ENCODE measurements around the gene FAM177B.

FAM177B gene

GRCh38 chr1:222716393-222716792 is 20.6 kb upstream of the FAM177B start:
- TF ChIP-seq, protein P1, sequence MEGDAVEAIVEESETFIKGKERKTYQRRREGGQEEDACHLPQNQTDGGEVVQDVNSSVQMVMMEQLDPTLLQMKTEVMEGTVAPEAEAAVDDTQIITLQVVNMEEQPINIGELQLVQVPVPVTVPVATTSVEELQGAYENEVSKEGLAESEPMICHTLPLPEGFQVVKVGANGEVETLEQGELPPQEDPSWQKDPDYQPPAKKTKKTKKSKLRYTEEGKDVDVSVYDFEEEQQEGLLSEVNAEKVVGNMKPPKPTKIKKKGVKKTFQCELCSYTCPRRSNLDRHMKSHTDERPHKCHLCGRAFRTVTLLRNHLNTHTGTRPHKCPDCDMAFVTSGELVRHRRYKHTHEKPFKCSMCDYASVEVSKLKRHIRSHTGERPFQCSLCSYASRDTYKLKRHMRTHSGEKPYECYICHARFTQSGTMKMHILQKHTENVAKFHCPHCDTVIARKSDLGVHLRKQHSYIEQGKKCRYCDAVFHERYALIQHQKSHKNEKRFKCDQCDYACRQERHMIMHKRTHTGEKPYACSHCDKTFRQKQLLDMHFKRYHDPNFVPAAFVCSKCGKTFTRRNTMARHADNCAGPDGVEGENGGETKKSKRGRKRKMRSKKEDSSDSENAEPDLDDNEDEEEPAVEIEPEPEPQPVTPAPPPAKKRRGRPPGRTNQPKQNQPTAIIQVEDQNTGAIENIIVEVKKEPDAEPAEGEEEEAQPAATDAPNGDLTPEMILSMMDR (conservative IDR thresholded peaks at IDR 0.05; ENCODE audit: low read depth, low read length), result no peak
- H3K4me3 ChIP-seq (ENCODE audit: low read depth, low read length), result no peak overlapping the region
- DNase-seq (ENCODE audit: low read depth), result no peak

- no peak for DNase-seq (ENCODE audit: low read depth)
- H3K4me3 ChIP-seq (ENCODE audit: low read depth, low read length), result no peak overlapping the region
- TF ChIP-seq, protein P1 (conservative IDR thresholded peaks at IDR 0.05; ENCODE audit: low read depth, low read length), result no peak
These were observed 8.3 kb upstream of the FAM177B start for GRCh38 chr1:222728746-222729145.

- TF ChIP-seq, protein P1 (conservative IDR thresholded peaks at IDR 0.05; ENCODE audit: low read depth, low read length), result no peak
- H3K4me3 ChIP-seq (ENCODE audit: low read depth, low read length), result no peak overlapping the region
- DNase-seq (ENCODE audit: low read depth), result no peak
These were observed 6.1 kb upstream of the FAM177B start for GRCh38 chr1:222730866-222731265.

DNA sequence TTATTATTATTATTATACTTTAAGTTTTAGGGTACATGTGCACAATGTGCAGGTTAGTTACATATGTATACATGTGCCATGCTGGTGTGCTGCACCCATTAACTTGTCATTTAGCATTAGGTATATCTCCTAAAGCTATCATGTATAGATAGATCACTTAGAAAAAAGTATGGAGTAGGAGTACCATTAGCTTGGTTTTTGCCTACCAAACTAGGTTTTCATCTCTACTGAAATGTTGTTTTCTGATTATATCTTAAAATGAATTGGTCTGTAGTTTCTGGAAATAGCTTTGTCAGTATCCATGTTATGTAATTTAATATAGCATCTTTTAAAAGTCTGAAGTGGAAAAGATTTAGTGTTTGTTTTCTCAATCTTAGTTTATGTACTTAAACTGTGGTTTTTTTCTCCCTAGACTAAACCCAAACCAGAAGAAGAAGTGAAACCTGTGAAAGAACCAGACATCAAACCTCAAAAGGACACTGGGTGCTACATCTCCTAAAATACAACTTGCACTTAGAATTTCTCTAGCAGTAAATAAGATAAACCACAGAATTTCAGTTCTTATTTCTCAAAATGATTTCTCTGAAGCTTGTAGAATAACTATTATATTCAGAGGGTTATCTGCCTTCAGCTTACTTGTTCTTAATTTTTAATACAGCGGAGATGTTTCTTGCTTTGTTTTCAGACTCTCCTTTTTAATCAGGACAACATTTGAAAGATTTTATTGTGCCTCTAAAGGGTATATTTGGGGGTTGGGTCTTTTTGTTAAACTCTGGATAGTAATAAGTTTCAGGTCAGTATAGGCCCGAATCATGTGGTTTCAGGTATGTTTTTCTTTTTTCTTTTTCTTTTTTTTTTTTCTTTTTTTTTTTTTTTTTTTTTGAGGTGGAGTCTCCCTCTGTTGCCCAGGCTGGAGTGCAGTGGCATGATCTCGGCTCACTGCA is 4.5 kb upstream of the FAM177B start:
- H3K4me3 ChIP-seq (ENCODE audit: low read depth, low read length), result no peak overlapping the region
- TF ChIP-seq, protein P1 (conservative IDR thresholded peaks at IDR 0.05; ENCODE audit: low read depth, low read length), result no peak
- no peak for DNase-seq (ENCODE audit: low read depth)

DNA sequence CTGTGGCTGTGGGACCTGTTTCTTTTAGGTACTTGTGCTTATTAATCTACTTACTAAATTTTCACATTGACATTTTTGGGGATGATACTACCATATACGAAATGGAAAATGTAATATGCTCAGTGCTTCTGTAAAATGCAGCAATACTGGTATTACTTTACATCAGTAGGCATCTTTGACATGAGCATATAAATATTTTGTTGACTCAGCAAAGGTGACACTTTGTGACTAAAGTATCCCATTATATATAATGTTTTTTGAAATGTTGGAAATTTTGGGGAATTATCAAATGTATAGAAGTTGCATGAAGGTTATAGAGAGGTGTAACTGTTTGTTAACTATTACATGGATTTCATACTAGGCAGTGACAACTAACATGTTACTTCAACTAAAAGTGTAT is 2.3 kb upstream of the FAM177B start:
- DNase-seq (ENCODE audit: low read depth), result no peak
- no peak overlapping the region for H3K4me3 ChIP-seq (ENCODE audit: low read depth, low read length)
- TF ChIP-seq, protein P1 (conservative IDR thresholded peaks at IDR 0.05; ENCODE audit: low read depth, low read length), result no peak

GRCh38 chr1:222736470-222736869 is 532 bp upstream of the FAM177B start:
- no peak overlapping the region for H3K4me3 ChIP-seq (ENCODE audit: low read depth, low read length)
- TF ChIP-seq, protein P1 (conservative IDR thresholded peaks at IDR 0.05; ENCODE audit: low read depth, low read length), result no peak
- DNase-seq (ENCODE audit: low read depth), result no peak

GRCh38 chr1:222739465-222739864 is 2.5 kb downstream of the FAM177B start:
- DNase-seq (ENCODE audit: low read depth), result no peak
- no peak overlapping the region for H3K4me3 ChIP-seq (ENCODE audit: low read depth, low read length)
- TF ChIP-seq, protein P1 (conservative IDR thresholded peaks at IDR 0.05; ENCODE audit: low read depth, low read length), result no peak
